G401 (cell line): ENCODE results near the gene BCKDHA. TPM values are rescaled to one million over a fixed set of nuclear protein-coding genes. Genes with fewer than 3 reads are reported as not detected.
"Not testable (repeated sequence)": the region's sequence is repeated elsewhere in the genome, so short reads cannot be mapped to it uniquely, and the experiment has no call there.

ENCODE experiments used
- DNase-seq: peaks from one replicate; pipeline ENCODE4 v3.0.0-alpha.2; 2015; ENCODE audit warnings: low spot score
- in situ Hi-C: cut with HindIII; loops from 2 replicates; pipeline ENCODE4 v1.10.0; 2016; ENCODE audit warnings: low sequenced_read_pairs, mixed read lengths
- total RNA-seq: library from RNA; depleted of rRNA; stranded (reverse); fragments of >200 nt; shearing (Covaris generic); gene quantifications from 2 replicates; pipeline ENCODE4 v1.2.3, GENCODE V29; 2014

The BCKDHA gene
- total RNA-seq, 1 experiment from 2014 or later, result 90.1 TPM

DNA sequence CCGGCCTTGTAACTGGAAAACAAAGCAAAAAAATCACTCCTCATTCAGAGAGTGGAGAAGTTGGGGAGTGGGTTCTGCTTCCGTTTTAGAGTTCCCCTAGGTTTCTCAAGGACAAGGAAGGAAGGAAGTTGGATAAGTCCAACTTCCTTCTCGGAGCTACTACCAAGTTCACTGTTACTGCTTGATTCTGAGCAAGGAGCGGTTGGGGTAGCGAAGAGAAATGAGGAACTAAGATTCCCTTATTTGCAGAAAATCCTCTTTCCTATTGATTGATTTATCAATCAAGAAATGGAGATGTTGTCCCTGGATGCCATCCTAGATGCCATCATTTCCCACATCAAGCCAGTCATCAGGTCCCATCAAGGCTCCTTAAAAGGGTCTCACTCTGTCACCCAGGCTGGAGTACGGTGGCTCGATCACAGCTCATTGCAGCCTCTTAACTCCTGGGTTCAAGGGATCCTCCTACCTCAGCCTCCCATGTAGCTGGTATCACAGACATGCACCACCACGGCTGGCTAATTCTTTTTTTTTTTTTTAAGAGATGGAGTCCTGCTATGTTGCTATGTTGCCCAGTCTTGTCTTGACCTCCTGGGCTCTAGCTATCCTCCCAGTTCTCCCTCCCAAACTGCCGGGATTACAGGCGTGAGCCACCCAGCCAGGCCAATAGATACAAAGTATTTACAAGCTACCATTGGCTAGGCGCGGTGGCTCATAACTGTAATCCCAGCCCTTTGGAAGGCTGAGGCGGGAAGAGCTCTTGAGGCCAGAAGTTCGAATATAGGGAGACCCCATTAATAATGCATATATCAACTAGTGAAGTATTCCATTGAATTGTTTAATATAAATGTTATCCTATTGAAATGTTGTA is 32.9 kb upstream of the BCKDHA start:
- in situ Hi-C loops, result no loop called here
- no peak for DNase-seq

- in situ Hi-C loops, result no loop called here
- DNase-seq, result no peak
Measured at GRCh38 chr19:41366089-41366488, 31.5 kb upstream of the BCKDHA start.

- in situ Hi-C loops, result no loop called here
- no peak for DNase-seq
Measured at GRCh38 chr19:41367848-41368301, 29.7 kb upstream of the BCKDHA start.

DNA sequence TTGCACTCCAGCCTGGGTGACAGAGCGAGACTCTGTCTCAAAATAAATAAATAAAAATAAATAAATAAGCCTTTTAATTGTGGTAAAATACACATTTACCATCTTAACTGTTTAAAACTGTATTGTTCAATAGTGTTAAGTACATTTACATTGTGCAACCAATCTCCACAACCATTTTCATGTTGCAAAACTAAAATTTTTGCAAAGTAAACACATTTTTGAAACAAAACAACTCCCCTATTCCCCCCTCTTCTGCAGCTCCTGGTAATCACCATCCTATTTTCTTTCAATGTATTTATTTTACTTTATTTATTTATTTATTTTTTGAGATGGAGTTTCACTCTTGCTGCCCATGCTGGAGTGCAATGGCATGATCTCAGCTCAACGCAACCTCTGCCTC is 27.8 kb upstream of the BCKDHA start:
- DNase-seq, result no peak
- in situ Hi-C loops, result no loop called here

DNA sequence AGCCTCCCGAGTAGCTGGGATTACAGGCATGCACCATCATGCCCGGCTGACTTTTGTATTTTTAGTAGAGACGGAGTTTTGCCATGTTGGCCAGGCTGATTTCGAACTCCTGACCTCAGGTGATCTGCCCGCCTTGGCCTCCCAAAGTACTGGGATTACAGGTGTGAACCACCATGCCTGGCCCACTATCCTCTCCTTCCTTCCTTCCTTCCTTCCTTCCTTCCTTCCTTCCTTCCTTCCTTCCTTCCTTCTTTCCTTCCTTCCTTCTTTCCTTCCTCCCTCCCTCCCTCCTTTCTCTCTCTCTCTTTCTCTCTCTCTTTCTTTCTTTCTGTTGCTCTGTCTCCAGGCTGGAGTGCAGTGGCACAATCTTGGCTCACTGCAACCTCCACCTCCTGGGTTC is 26.5 kb upstream of the BCKDHA start:
- DNase-seq, in situ Hi-C loops: not testable (repeated sequence)

- no peak for DNase-seq
- in situ Hi-C loops, result no loop called here
Measured at GRCh38 chr19:41371541-41371940, 26.1 kb upstream of the BCKDHA start.

DNA sequence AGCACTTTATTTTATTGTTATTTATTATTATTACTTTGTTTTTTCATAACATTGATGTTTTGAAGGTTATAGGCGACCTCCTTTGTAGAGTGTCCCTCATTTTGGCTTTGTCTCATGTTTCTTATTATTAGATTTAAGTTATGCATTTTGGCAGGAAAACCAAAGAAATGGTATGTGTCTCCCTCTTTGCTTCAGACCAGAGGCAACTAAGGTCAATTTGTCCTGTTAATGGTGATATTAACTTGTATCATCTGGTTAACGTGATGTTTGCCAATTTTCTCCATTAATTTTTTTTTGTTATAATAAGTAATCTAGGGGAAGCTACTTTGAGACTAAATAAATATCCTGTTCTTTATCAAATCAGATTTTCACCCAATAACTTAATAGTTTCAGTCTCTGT is 25.1 kb upstream of the BCKDHA start:
- DNase-seq, result no peak
- in situ Hi-C loops, result no loop called here

GRCh38 chr19:41373993-41374392 is 23.6 kb upstream of the BCKDHA start:
- in situ Hi-C loops, result no loop called here
- DNase-seq, result peak; percentile 80

DNA sequence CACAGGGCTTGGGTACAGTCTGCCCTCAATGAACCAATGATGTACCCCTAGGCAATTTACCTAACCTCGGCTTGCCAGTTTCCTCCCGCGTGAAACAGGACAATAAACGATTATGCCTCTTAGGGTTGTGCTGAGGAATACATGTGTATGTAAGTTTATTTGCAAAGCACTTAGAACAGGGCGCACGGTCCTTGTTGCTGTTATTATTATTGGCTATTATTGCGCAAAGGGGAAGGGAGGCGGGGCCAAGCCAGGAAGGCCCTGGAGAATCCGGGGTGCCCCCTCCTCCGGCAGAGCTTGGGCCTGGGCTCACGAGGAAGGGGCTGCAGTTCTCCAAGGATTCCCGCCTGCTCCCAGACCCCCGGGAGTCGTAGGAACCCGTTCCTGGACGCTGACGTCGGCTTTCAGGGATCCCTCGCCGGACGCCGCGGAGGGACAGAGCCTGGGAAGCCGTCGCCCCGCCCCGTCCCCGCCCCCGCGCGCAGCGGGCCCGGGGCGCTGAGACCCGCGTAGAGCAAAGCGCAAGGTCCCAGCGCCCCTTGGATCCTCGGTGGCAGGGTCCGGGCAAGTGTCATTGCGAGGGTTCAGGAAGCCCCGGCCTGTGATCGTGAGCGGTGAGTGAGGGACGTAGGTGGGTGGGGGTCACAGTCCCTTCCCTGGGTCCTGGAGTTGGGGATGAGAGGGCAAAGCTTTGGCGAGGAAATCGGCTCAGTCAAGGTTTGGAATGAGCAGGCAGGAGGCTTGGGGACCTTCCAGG is 21.2 kb upstream of the BCKDHA start, which contains the start of gene TMEM91:
TSS of gene TMEM91 (plus strand) at position 293 of the 757 bp plus-strand sequence. CDS start 1,777 bp downstream, outside the sequence.
- DNase-seq, result no peak
- in situ Hi-C loops, result no loop called here

- in situ Hi-C loops, result no loop called here
- no peak for DNase-seq
Measured at GRCh38 chr19:41376998-41377365, 20.6 kb upstream of the BCKDHA start.

DNA sequence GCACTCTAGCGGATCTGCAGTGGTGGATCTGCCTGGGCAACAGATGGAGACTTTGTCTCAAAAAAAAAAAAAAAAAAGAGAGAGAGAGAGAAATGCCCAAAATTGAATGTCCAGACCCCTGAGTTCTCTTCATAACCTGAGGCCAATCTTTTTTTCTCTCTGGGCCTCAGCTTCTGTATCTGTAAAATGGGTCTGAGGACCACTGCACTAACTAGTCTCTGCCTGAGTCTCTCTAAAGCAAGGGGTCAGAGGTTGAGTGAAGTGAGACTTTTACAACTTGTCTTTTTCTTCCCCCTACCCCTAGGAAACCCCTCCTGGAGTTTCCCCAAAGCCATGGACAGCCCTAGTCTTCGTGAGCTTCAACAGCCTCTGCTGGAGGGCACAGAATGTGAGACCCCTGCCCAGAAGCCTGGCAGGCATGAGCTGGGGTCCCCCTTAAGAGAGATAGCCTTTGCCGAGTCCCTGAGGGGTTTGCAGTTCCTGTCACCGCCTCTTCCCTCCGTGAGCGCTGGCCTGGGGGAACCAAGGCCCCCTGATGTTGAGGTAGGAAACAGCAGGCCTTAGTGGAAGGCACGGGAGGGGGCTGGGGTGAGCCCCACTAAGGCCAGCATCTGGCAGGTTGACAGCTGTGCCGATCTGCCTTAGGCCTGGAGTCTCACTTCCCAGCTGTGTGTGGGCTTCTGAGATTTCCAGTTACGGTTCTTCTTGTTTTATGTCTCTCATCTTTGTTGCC is 19.5 kb upstream of the BCKDHA start:
- DNase-seq, result no peak
- in situ Hi-C loops, result no loop called here

- in situ Hi-C loops, DNase-seq: not testable (repeated sequence)
Measured at GRCh38 chr19:41381536-41381935, 16.1 kb upstream of the BCKDHA start.

GRCh38 chr19:41384351-41384750 is 13.3 kb upstream of the BCKDHA start:
- in situ Hi-C loops, result no loop called here
- no peak for DNase-seq

GRCh38 chr19:41386442-41386841 is 11.2 kb upstream of the BCKDHA start:
- no peak for DNase-seq
- in situ Hi-C loops, result no loop called here

GRCh38 chr19:41391618-41392017 is 6.0 kb upstream of the BCKDHA start:
- in situ Hi-C loops, result no loop called here

DNA sequence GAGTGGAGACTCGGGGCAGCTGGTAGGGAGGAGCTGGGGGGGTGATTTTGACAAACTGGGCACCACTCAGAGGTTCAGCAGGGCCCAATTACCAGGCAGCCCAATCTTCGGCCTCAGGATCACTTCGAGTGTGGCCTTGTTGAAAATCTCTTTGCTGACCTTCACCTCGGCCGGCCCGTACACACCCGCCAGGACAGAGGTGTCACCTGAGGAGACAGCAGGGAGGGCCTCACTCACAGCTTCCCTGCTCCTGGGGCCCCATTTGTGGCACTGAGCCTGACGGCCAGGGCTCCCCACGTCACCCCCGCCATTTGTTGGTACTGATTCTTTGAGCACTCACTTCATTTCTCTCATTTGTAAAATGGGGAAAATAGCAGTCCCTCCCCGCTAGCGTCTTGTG is 4.8 kb upstream of the BCKDHA start:
- DNase-seq, result no peak
- in situ Hi-C loops, result no loop called here

More at GRCh38 chr19:41391618-41392017, 6.0 kb upstream of the BCKDHA start:
- no peak for DNase-seq

DNA sequence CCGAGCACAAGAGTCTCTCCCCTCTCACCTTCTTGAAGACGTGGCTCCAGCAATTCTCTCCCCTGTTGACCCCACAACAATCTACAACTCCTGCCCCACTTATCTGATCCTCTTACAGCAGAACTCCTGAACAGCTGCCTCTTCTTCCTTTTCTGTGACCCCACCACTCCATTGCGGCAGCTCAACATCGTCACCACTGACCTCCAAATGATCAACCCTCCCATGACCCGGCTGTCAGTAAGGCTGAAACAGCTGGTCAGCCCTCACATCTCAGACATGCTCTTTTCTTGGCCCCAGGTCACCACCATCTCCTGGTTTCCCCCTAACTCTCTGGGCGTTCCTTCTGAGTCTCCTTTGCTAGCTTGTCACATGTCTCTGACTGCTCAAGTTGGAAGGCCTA is 2.3 kb upstream of the BCKDHA start:
- no peak for DNase-seq
- in situ Hi-C loops, result no loop called here

DNA sequence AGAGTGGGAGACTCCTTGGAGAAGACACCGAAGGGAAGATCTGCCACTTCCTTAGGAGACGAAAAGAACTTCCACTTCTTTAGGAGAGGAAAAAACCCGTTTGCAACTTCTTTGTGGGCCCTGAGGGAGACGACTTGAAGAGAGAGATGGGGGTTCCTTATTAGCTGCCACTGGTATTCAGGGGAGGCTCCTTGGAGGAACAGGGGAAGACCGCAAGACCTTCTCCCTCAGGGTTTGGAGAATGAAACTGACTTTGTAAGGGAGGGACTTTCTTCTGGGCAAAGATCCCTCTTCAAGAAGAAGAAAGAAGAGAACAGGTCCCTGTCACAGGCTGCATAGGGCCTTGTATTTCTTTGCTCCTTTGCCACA is 416 bp downstream of the BCKDHA start:
- in situ Hi-C loops, result no loop called here
- DNase-seq, result no peak

GRCh38 chr19:41398598-41398997 is 980 bp downstream of the BCKDHA start:
- in situ Hi-C loops, result no loop called here
- DNase-seq, result no peak

GRCh38 chr19:41399091-41399490 is 1.5 kb downstream of the BCKDHA start:
- in situ Hi-C loops, result no loop called here
- no peak for DNase-seq
